Occipital lobe (tissue), 2 donors: ENCODE results near the gene CABP4. TPM values are rescaled to one million over a fixed set of nuclear protein-coding genes. Genes with fewer than 3 reads are reported as not detected.

ENCODE experiments used
- DNase-seq: peaks from one replicate; lab custom pipeline; 2025; lab: John Stamatoyannopoulos, UW
- total RNA-seq: library from RNA; depleted of rRNA; stranded (reverse); fragments of >200 nt; gene quantifications from one replicate; pipeline ENCODE4 v1.2.3, GENCODE V29; 2014

Gene CABP4
- total RNA-seq, 1 donor from 2014 or later, result not detected

- no peak for DNase-seq
These were observed 41.0 kb downstream of the CABP4 start for GRCh38 chr11:67496113-67496512.

- no peak for DNase-seq
These were observed 42.6 kb downstream of the CABP4 start for GRCh38 chr11:67497656-67498291.

GRCh38 chr11:67498544-67498972 is 43.4 kb downstream of the CABP4 start:
- DNase-seq, result no peak

GRCh38 chr11:67499808-67500483 is 44.8 kb downstream of the CABP4 start:
- no peak for DNase-seq

GRCh38 chr11:67500484-67500821 is 45.3 kb downstream of the CABP4 start:
- DNase-seq, result no peak

GRCh38 chr11:67500831-67501715 is 45.9 kb downstream of the CABP4 start:
- DNase-seq, result no peak

GRCh38 chr11:67501854-67502253 is 46.7 kb downstream of the CABP4 start:
- DNase-seq, result no peak

- DNase-seq, result no peak
These were observed 47.3 kb downstream of the CABP4 start for GRCh38 chr11:67502328-67502979.

GRCh38 chr11:67503119-67504004 is 48.2 kb downstream of the CABP4 start:
- no peak for DNase-seq

GRCh38 chr11:67504005-67504949 is 49.1 kb downstream of the CABP4 start:
- no peak for DNase-seq

- DNase-seq, result no peak
These were observed 49.9 kb downstream of the CABP4 start, which contains the start of gene PITPNM1 for GRCh38 chr11:67504950-67505581. TSS of gene PITPNM1 (minus strand) at chr11:67505363. CDS start at chr11:67504180, 1,183 bp downstream.

- peak; percentile 61 for DNase-seq
These were observed 50.6 kb downstream of the CABP4 start for GRCh38 chr11:67505605-67506396.

- DNase-seq, result no peak
These were observed 51.4 kb downstream of the CABP4 start for GRCh38 chr11:67506426-67507051.

- DNase-seq, result no peak
These were observed 52.2 kb downstream of the CABP4 start for GRCh38 chr11:67507242-67507863.

GRCh38 chr11:67507864-67508485 is 52.8 kb downstream of the CABP4 start, which contains the start of gene CDK2AP2:
TSS of gene CDK2AP2 (minus strand) at chr11:67508162. CDS start at chr11:67508082, 80 bp downstream.
- DNase-seq, result peak; percentile 97

GRCh38 chr11:67508486-67509121 is 53.5 kb downstream of the CABP4 start:
- peak; percentile 89 for DNase-seq
